ENCODE measurements around the gene CAMP. TPM values are rescaled to one million over a fixed set of nuclear protein-coding genes. Genes with fewer than 3 reads are reported as not detected.

The CAMP gene
- polyA plus RNA-seq, 1 of the 3 experiments (the other 2 are of a cell fraction) = not detected

- H3K4me3 ChIP-seq (ENCODE audit: low read depth in 2 of 2, low read length in 1 of 2) = no peak overlapping the region
- WGBS (ENCODE audit: low lambda C conversion rate) = 80% methylated on average over 3 of the region's 9 CpGs
- no peaks in the 10 kb centered on the region for H3K9me2 ChIP-seq
- H3K27me3 ChIP-seq (ENCODE audit: insufficient read depth) = peaks cover 7% of the 10 kb centered on the region; the same call in 1 of the 2 replicates
- POLR2A ChIA-PET = no interaction called here
- no peak overlapping the region for H2AFZ ChIP-seq (ENCODE audit: low read depth)
- H3K79me2 ChIP-seq (ENCODE audit: insufficient read depth) = no peaks in the 10 kb centered on the region
- H3K9me3 ChIP-seq = no peaks in the 10 kb centered on the region
- DNase-seq = no peak
- H3K9ac ChIP-seq = no peak overlapping the region
- no peak overlapping the region for H3K27ac ChIP-seq (ENCODE audit: low read depth in 2 of 2, low read length in 1 of 2)
- no peaks in the 10 kb centered on the region for H4K20me1 ChIP-seq (ENCODE audit: insufficient read depth)
- no peaks in the 10 kb centered on the region for H3K36me3 ChIP-seq (replicated peaks in 1 of 2; ENCODE audit: control insufficient read depth in 1 of 2, insufficient read depth in 2 of 2, low read length in 1 of 2)
- no peaks in the 10 kb centered on the region for H3F3A ChIP-seq (replicated peaks; ENCODE audit: insufficient read depth)
- TF ChIP-seq FOXJ3 (CRISPR knock-in tag; IDR thresholded peaks at IDR 0.05) (no peak), GABPA (IDR thresholded peaks at IDR 0.05; ENCODE audit: low read depth) (no peak), EP300 (IDR thresholded peaks at IDR 0.05; ENCODE audit: borderline replicate concordance in 1 of 2, low read depth in 1 of 2, low read length in 1 of 2) (no peak), CTCF (IDR thresholded peaks at IDR 0.05) (no peak), NRF1 (IDR thresholded peaks at IDR 0.05; ENCODE audit: low read depth, low read length) (no peak), TEAD4 (IDR thresholded peaks at IDR 0.05; ENCODE audit: borderline replicate concordance, insufficient read depth) (no peak), TAF1 (IDR thresholded peaks at IDR 0.05; ENCODE audit: borderline replicate concordance, low read depth, low read length) (no peak), SMC3 (IDR thresholded peaks at IDR 0.05; ENCODE audit: low read depth, low read length) (no peak), SIN3A (IDR thresholded peaks at IDR 0.05; ENCODE audit: borderline replicate concordance, low read depth, low read length) (no peak), RAD21 (IDR thresholded peaks at IDR 0.05; ENCODE audit: low read length) (no peak), USF1 (IDR thresholded peaks at IDR 0.05; ENCODE audit: borderline replicate concordance, low read depth) (no peak)
- H3K4me1 ChIP-seq (ENCODE audit: control insufficient read depth in 1 of 2, insufficient read depth in 2 of 2, low read depth in 1 of 2, low read length in 1 of 2) = peaks cover 0 to 7% of the 10 kb centered on the region in 2 experiments; a peak in 1 of 4 replicates
- H3K4me2 ChIP-seq = no peak overlapping the region
- CTCF ChIA-PET = no interaction called here
These were observed 2.5 kb upstream of the CAMP start for GRCh38 chr3:48220746-48221145.

GRCh38 chr3:48225587-48225986, 2.3 kb downstream of the CAMP start:
- H3K27me3 ChIP-seq (ENCODE audit: insufficient read depth) = peaks cover 7% of the 10 kb centered on the region; the same call in 1 of the 2 replicates
- ChIA-PET POLR2A (no interaction called here), CTCF (interaction anchor here (0.6 to 3.8 kb wide), 4 partner anchors 31 to 302 kb away, joined by 3 to 31 read pairs (median 7); no protein-coding TSS in a partner anchor)
- no peak overlapping the region for H2AFZ ChIP-seq (ENCODE audit: low read depth)
- no peaks in the 10 kb centered on the region for H3K79me2 ChIP-seq (ENCODE audit: insufficient read depth)
- TF ChIP-seq USF2 (IDR thresholded peaks at IDR 0.05; ENCODE audit: borderline replicate concordance, low read depth, low read length) (no peak), PBX3 (IDR thresholded peaks at IDR 0.05) (no peak), EP300 (IDR thresholded peaks at IDR 0.05; ENCODE audit: borderline replicate concordance in 1 of 2, low read depth in 1 of 2, low read length in 1 of 2) (no peak), RXRA (IDR thresholded peaks at IDR 0.05; ENCODE audit: borderline replicate concordance, low read depth) (no peak), MEF2A (IDR thresholded peaks at IDR 0.05; ENCODE audit: borderline replicate concordance, low read depth) (no peak), RFX5 (IDR thresholded peaks at IDR 0.05; ENCODE audit: low read length) (no peak), IRF3 (IDR thresholded peaks at IDR 0.05; ENCODE audit: low read depth, low read length) (no peak), YY1 (IDR thresholded peaks at IDR 0.05; ENCODE audit: low read depth) (no peak)
- no peak for DNase-seq
- H3K36me3 ChIP-seq (replicated peaks in 1 of 2; ENCODE audit: control insufficient read depth in 1 of 2, insufficient read depth in 2 of 2, low read length in 1 of 2) = no peaks in the 10 kb centered on the region
- H3K9me3 ChIP-seq = no peaks in the 10 kb centered on the region
- H3F3A ChIP-seq (replicated peaks; ENCODE audit: insufficient read depth) = no peaks in the 10 kb centered on the region
- 63% methylated on average over 2 of the region's 3 CpGs for WGBS (ENCODE audit: low lambda C conversion rate)
- H4K20me1 ChIP-seq (ENCODE audit: insufficient read depth) = no peaks in the 10 kb centered on the region
- no peak overlapping the region for H3K27ac ChIP-seq (ENCODE audit: low read depth in 2 of 2, low read length in 1 of 2)
- peaks cover 0 to 7% of the 10 kb centered on the region in 2 experiments; a peak in 1 of 4 replicates for H3K4me1 ChIP-seq (ENCODE audit: control insufficient read depth in 1 of 2, insufficient read depth in 2 of 2, low read depth in 1 of 2, low read length in 1 of 2)
- no peak overlapping the region for H3K9ac ChIP-seq
- no peaks in the 10 kb centered on the region for H3K9me2 ChIP-seq
- H3K4me2 ChIP-seq = no peak overlapping the region
- no peak overlapping the region for H3K4me3 ChIP-seq (ENCODE audit: low read depth in 2 of 2, low read length in 1 of 2)

All from SK-N-SH (cell line).